K562 (cell line): Measurements from ENCODE around the gene LY6G6F. TPM values are rescaled to one million over a fixed set of nuclear protein-coding genes. Genes with fewer than 3 reads are reported as not detected.

Experiments
- CEBPG ChIP-seq, 3 experiments: fragments of 200-800 bp in 1 of 3; sonication (Bioruptor generic) in 1 of 3; sonication (generic) in 1 of 3; formaldehyde crosslinking in 1 of 3; IDR thresholded peaks in 2 of 3; conservative IDR thresholded peaks in 1 of 3; 2 replicates each; pipeline versions ENCODE4 v1.6.1 to v1.8.0; 2016 to 2022; ENCODE audit warnings: missing compliant biosample characterization in 2 of 3, missing genetic modification characterization in 2 of 3, mild to moderate bottlenecking in 1 of 3, missing genetic modification reagents in 1 of 3
- EP400 ChIP-seq: fragments of 450-650 bp; IDR thresholded peaks from 2 replicates; pipeline ENCODE4 v1.6.1; 2017; ENCODE audit warnings: antibody characterized with exemption, mild to moderate bottlenecking, moderate library complexity
- ESRRB ChIP-seq: fragments of 250-450 bp; sonication (Bioruptor Pico); IDR thresholded peaks from 2 replicates; pipeline ENCODE4 v1.5.0; 2020; ENCODE audit warnings: mild to moderate bottlenecking, moderate library complexity, borderline replicate concordance
- GATAD2B ChIP-seq: fragments of 450-650 bp; IDR thresholded peaks from 2 replicates; pipeline ENCODE4 v1.6.1; 2017; ENCODE audit warnings: mild to moderate bottlenecking, borderline replicate concordance
- KLF1 ChIP-seq: fragments of 450-650 bp; IDR thresholded peaks from 2 replicates; pipeline ENCODE4 v1.6.1; 2016; ENCODE audit warnings: missing genetic modification characterization, missing compliant biosample characterization
- MEF2A ChIP-seq: IDR thresholded peaks from 2 replicates; pipeline ENCODE4 v1.6.1; 2011; ENCODE audit warnings: low read depth, mild to moderate bottlenecking, low read length, moderate library complexity; ENCODE audit not compliant: control insufficient read depth
- POLR2B ChIP-seq: fragments of 450-650 bp; IDR thresholded peaks from 2 replicates; pipeline ENCODE4 v1.6.1; 2018; ENCODE audit warnings: low read depth; ENCODE audit not compliant: partially characterized antibody
- SRSF1 ChIP-seq: fragments of 200-400 bp; formaldehyde crosslinking; IDR thresholded peaks from 2 replicates; pipeline ENCODE4 v1.6.1; 2017; ENCODE audit warnings: mild to moderate bottlenecking, low read depth, low read length, moderate library complexity
- TCF7L2 ChIP-seq: fragments of 150-350 bp; IDR thresholded peaks from 2 replicates; pipeline ENCODE4 v1.6.1; 2016; ENCODE audit warnings: low read depth, mild to moderate bottlenecking, low read length, moderate library complexity
- TEAD1 ChIP-seq, 2 experiments: fragments of 450-650 bp in 1 of 2; sonication (generic) in 1 of 2; formaldehyde crosslinking; IDR thresholded peaks; 2 replicates each; pipeline versions ENCODE4 v1.4.0 to v1.8.0; 2020 to 2022; ENCODE audit warnings: mild to moderate bottlenecking in 2 of 2, missing genetic modification reagents in 1 of 2
- ZFP1 ChIP-seq: fragments of 450-650 bp; formaldehyde crosslinking; IDR thresholded peaks from 2 replicates; pipeline ENCODE4 v1.4.0; 2020; ENCODE audit warnings: mild to moderate bottlenecking, mixed read lengths
- ZNF232 ChIP-seq: sonication (generic); formaldehyde crosslinking; IDR thresholded peaks from 2 replicates; pipeline ENCODE4 v1.8.0; 2022; ENCODE audit warnings: mild to moderate bottlenecking, missing genetic modification reagents
- ZNF347 ChIP-seq: fragments of 450-650 bp; formaldehyde crosslinking; IDR thresholded peaks from 2 replicates; pipeline ENCODE4 v1.4.0; 2020; ENCODE audit warnings: low read depth, mild to moderate bottlenecking, moderate library complexity
- ZNF354B ChIP-seq: fragments of 250-450 bp; sonication (Bioruptor Pico); IDR thresholded peaks from 2 replicates; pipeline ENCODE4 v1.4.0; 2020
- polyA plus RNA-seq, 8 experiments: library from polyadenylated mRNA; depleted of rRNA in 4 of 8; stranded (reverse) in 5 of 8; unstranded in 3 of 8; fragments of >200 nt; fragmentation: Nextera tagmentation in 2 of 8; fragmentation: Illumina TruSeq in 1 of 8; extraction: Ambion mirVana in 2 of 8; extraction: Trizol in 1 of 8; gene quantifications; 2 replicates each; pipeline versions ENCODE4 v1.2.1 to v1.2.3, GENCODE V29; 2011 to 2014; ENCODE audit warnings: inconsistent platforms in 1 of 8, missing spikeins in 1 of 8
- total RNA-seq, 7 experiments: library from RNA; depleted of rRNA in 6 of 7; stranded (reverse); fragments of >200 nt in 6 of 7; fragmentation: Illumina TruSeq in 2 of 7; extraction: Trizol in 2 of 7; gene quantifications; 2 replicates each; pipeline versions ENCODE4 v1.2.1 to v1.2.3, GENCODE V29; 2011 to 2021; ENCODE audit warnings: low replicate concordance in 1 of 7
- TF ChIP-seq, protein P1 (sequence below): sonication (generic); formaldehyde crosslinking; IDR thresholded peaks from 2 replicates; pipeline ENCODE4 v1.8.1; 2023; ENCODE audit warnings: mild to moderate bottlenecking, missing genetic modification reagents
- TF ChIP-seq, protein P2 (sequence below): fragments of 250-450 bp; sonication (Bioruptor Pico); IDR thresholded peaks from 2 replicates; pipeline ENCODE4 v1.4.0; 2020; ENCODE audit warnings: borderline replicate concordance
- TF ChIP-seq, protein P3 (sequence below): sonication (generic); formaldehyde crosslinking; IDR thresholded peaks from 2 replicates; pipeline ENCODE4 v1.8.1; 2023; ENCODE audit warnings: missing genetic modification reagents, mild to moderate bottlenecking, borderline replicate concordance

LY6G6F gene
- total and polyA plus RNA-seq, 9 of the 15 experiments (the other 6 are each of a cell fraction or from before 2014, with no cell fraction given), result 0.14 to 0.50 (median 0.28) TPM; not detected in 2

DNA sequence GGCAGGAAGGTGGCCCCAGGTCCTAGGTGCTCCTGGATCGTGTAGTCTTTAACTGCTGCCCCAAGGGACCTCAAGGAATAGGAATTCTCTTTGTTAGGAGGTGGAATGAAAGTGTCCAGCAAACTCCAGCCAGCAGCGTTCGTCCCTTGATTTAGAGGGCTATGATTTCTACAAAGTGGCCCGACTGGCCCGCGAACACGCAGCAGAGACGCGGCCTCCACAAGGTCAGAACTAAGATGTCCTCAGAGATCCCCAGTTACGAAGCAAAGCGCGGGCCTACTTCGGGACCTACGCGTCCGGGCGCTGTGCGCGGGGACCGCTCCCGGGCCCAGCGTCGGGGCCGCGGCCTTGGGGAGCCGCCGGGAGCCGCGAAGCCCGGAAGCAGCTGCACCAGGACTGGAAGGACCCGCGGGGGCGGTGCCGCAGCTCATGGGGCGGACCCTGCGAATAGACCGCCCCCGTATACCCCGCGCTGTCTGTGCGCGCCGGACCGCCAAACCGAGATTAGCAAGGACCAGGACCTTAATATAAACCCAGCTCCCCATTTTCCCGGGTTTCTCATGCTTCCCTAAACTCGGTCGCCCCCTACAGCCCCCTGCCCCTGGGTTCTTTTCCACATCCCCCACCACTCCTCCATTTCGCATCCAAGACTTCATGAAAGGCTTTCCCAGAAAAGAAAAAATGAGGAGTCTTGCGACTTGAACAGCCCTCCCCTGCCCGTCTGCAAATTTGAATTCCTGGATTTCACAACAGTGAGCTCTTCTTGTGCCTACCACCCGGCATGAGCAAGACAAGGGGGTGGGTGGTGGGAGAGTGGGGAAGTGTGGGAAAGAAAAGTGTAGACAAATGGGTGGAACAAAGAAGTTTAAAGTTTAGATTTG, 46.0 kb upstream of the LY6G6F start, which contains the start of gene C6orf47 (continued):
- TF ChIP-seq, protein P1, sequence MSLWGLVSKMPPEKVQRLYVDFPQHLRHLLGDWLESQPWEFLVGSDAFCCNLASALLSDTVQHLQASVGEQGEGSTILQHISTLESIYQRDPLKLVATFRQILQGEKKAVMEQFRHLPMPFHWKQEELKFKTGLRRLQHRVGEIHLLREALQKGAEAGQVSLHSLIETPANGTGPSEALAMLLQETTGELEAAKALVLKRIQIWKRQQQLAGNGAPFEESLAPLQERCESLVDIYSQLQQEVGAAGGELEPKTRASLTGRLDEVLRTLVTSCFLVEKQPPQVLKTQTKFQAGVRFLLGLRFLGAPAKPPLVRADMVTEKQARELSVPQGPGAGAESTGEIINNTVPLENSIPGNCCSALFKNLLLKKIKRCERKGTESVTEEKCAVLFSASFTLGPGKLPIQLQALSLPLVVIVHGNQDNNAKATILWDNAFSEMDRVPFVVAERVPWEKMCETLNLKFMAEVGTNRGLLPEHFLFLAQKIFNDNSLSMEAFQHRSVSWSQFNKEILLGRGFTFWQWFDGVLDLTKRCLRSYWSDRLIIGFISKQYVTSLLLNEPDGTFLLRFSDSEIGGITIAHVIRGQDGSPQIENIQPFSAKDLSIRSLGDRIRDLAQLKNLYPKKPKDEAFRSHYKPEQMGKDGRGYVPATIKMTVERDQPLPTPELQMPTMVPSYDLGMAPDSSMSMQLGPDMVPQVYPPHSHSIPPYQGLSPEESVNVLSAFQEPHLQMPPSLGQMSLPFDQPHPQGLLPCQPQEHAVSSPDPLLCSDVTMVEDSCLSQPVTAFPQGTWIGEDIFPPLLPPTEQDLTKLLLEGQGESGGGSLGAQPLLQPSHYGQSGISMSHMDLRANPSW, result no peak; the same call in 1 of the 2 replicates
- TF ChIP-seq TEAD1 (CRISPR knock-in tag; IDR thresholded peaks at IDR 0.05), result peak; percentile 3 to 75; a peak in 2 of 4 replicates
- 0 out of 2 replicates have a peak, but pooled peaks have one; percentile 60 for TF ChIP-seq ZNF347
- TF ChIP-seq EP400, result no peak
- TF ChIP-seq ESRRB (CRISPR knock-in tag), result peak; percentile 79; the same call in 1 of the 2 replicates
- TF ChIP-seq, protein P2, sequence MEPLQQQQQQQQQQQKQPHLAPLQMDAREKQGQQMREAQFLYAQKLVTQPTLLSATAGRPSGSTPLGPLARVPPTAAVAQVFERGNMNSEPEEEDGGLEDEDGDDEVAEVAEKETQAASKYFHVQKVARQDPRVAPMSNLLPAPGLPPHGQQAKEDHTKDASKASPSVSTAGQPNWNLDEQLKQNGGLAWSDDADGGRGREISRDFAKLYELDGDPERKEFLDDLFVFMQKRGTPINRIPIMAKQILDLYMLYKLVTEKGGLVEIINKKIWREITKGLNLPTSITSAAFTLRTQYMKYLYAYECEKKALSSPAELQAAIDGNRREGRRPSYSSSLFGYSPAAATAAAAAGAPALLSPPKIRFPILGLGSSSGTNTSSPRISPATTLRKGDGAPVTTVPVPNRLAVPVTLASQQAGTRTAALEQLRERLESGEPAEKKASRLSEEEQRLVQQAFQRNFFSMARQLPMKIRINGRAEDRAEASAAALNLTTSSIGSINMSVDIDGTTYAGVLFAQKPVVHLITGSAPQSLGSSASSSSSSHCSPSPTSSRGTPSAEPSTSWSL (CRISPR knock-in tag), result 0 out of 2 replicates have a peak, but pooled peaks have one; percentile 4
- TF ChIP-seq ZNF232 (CRISPR knock-in tag), result no peak
- peak; percentile 64; the same call in 1 of the 2 replicates for TF ChIP-seq CEBPG (CRISPR knock-in tag; IDR thresholded peaks at IDR 0.05)
- TF ChIP-seq CEBPG (tag; conservative IDR thresholded peaks at IDR 0.05 in 1 of 2, IDR thresholded peaks at IDR 0.05 in 1 of 2), result peak in 1 of 2 experiments; percentile 79; a peak in 2 of 4 replicates
- TF ChIP-seq MEF2A, result no peak
- peak; percentile 86 for TF ChIP-seq ZFP1 (CRISPR knock-in tag)
- TF ChIP-seq TCF7L2, result no peak
- no peak for TF ChIP-seq SRSF1
- TF ChIP-seq, protein P3, sequence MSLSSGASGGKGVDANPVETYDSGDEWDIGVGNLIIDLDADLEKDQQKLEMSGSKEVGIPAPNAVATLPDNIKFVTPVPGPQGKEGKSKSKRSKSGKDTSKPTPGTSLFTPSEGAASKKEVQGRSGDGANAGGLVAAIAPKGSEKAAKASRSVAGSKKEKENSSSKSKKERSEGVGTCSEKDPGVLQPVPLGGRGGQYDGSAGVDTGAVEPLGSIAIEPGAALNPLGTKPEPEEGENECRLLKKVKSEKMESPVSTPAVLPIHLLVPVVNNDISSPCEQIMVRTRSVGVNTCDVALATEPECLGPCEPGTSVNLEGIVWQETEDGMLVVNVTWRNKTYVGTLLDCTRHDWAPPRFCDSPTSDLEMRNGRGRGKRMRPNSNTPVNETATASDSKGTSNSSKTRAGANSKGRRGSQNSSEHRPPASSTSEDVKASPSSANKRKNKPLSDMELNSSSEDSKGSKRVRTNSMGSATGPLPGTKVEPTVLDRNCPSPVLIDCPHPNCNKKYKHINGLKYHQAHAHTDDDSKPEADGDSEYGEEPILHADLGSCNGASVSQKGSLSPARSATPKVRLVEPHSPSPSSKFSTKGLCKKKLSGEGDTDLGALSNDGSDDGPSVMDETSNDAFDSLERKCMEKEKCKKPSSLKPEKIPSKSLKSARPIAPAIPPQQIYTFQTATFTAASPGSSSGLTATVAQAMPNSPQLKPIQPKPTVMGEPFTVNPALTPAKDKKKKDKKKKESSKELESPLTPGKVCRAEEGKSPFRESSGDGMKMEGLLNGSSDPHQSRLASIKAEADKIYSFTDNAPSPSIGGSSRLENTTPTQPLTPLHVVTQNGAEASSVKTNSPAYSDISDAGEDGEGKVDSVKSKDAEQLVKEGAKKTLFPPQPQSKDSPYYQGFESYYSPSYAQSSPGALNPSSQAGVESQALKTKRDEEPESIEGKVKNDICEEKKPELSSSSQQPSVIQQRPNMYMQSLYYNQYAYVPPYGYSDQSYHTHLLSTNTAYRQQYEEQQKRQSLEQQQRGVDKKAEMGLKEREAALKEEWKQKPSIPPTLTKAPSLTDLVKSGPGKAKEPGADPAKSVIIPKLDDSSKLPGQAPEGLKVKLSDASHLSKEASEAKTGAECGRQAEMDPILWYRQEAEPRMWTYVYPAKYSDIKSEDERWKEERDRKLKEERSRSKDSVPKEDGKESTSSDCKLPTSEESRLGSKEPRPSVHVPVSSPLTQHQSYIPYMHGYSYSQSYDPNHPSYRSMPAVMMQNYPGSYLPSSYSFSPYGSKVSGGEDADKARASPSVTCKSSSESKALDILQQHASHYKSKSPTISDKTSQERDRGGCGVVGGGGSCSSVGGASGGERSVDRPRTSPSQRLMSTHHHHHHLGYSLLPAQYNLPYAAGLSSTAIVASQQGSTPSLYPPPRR (CRISPR knock-in tag), result no peak
- TF ChIP-seq POLR2B, result peak; percentile 78
- TF ChIP-seq KLF1, result 0 out of 2 replicates have a peak, but pooled peaks have one; percentile 56
- no peak; the same call in 1 of the 2 replicates for TF ChIP-seq ZNF354B
- no peak for TF ChIP-seq GATAD2B
